ENCODE data around the gene CRTC3.

DNA sequence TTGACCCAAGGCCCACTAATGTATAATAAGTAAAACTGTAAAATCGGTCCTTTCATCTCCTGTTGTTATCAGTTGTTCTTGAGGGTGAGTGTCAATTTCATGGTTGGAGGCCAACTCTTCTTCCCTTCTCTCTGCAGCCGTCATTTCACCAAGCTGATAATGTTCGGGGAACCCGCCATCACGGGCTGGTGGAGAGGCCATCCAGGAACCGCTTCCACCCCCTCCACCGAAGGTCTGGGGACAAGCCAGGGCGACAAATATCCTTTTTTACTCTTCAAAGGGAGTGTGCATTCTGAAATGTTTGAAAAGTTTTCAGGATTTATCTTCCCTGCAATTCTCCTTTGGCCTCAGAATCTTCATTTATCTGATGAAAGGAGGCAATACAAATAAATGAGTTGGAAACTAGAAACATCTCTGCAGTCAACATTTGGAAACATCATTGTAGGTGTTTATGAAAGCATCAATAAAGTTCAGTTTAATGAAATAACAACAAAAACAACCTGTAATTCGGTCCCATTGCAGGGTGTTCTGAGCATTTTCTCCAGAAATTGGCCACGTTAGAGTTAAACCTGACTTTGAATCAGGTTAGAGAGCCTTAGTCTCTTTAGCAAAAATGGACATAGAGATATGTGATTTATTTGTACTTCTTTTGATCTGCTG is 63.9 kb downstream of the CRTC3 start:
- TF ChIP-seq, protein P1, sequence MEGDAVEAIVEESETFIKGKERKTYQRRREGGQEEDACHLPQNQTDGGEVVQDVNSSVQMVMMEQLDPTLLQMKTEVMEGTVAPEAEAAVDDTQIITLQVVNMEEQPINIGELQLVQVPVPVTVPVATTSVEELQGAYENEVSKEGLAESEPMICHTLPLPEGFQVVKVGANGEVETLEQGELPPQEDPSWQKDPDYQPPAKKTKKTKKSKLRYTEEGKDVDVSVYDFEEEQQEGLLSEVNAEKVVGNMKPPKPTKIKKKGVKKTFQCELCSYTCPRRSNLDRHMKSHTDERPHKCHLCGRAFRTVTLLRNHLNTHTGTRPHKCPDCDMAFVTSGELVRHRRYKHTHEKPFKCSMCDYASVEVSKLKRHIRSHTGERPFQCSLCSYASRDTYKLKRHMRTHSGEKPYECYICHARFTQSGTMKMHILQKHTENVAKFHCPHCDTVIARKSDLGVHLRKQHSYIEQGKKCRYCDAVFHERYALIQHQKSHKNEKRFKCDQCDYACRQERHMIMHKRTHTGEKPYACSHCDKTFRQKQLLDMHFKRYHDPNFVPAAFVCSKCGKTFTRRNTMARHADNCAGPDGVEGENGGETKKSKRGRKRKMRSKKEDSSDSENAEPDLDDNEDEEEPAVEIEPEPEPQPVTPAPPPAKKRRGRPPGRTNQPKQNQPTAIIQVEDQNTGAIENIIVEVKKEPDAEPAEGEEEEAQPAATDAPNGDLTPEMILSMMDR (IDR thresholded peaks at IDR 0.05; ENCODE audit: poor library complexity): no peak
- no peak for TF ChIP-seq EZH2 (IDR thresholded peaks at IDR 0.05; ENCODE audit: borderline replicate concordance)
